HEK293 (cell line): ENCODE data around the gene DNAJC11.

ENCODE experiments used
- GLIS2 ChIP-seq: fragments of 450-650 bp; formaldehyde crosslinking; IDR thresholded peaks from 2 replicates; pipeline ENCODE4 v1.5.1; 2016; ENCODE audit warnings: missing biosample characterization, missing genetic modification characterization
- PBX3 ChIP-seq: sonication (generic); formaldehyde crosslinking; IDR thresholded peaks from 2 replicates; pipeline ENCODE4 v1.8.1; 2022; ENCODE audit warnings: mild to moderate bottlenecking, moderate library complexity, missing genetic modification reagents
- RBAK ChIP-seq: fragments of 450-650 bp; formaldehyde crosslinking; IDR thresholded peaks from 2 replicates; pipeline ENCODE4 v1.5.1; 2016; ENCODE audit warnings: missing biosample characterization, missing genetic modification characterization
- REST ChIP-seq: fragments of 450-650 bp; formaldehyde crosslinking; IDR thresholded peaks from 2 replicates; pipeline ENCODE4 v1.5.1; 2016; ENCODE audit warnings: missing biosample characterization, missing genetic modification characterization
- ZNF324 ChIP-seq: fragments of 450-650 bp; formaldehyde crosslinking; IDR thresholded peaks from 2 replicates; pipeline ENCODE4 v1.5.1; 2016; ENCODE audit warnings: missing biosample characterization, missing genetic modification characterization
- ZNF398 ChIP-seq: fragments of 450-650 bp; formaldehyde crosslinking; IDR thresholded peaks from 2 replicates; pipeline ENCODE4 v1.5.1; 2017; ENCODE audit warnings: missing biosample characterization, missing genetic modification characterization
- ZNF513 ChIP-seq: fragments of 450-650 bp; IDR thresholded peaks from 2 replicates; pipeline ENCODE4 v1.5.1; 2018; ENCODE audit warnings: missing biosample characterization, missing genetic modification characterization
- ZNF560 ChIP-seq: fragments of 450-650 bp; formaldehyde crosslinking; IDR thresholded peaks from 2 replicates; pipeline ENCODE4 v1.5.1; 2017; ENCODE audit warnings: missing biosample characterization, missing genetic modification characterization, borderline replicate concordance
- ZNF629 ChIP-seq: fragments of 450-650 bp; formaldehyde crosslinking; IDR thresholded peaks from 2 replicates; pipeline ENCODE4 v1.5.1; 2017; ENCODE audit warnings: missing biosample characterization, missing genetic modification characterization
- TF ChIP-seq, protein P1 (sequence below): fragments of 450-650 bp; formaldehyde crosslinking; IDR thresholded peaks from 2 replicates; pipeline ENCODE4 v1.5.1; 2016; ENCODE audit warnings: missing biosample characterization, missing genetic modification characterization
- TF ChIP-seq, protein P2 (sequence below): fragments of 450-650 bp; formaldehyde crosslinking; IDR thresholded peaks from 2 replicates; pipeline ENCODE4 v1.5.1; 2016; ENCODE audit warnings: missing biosample characterization, missing genetic modification characterization, low read depth
- TF ChIP-seq, protein P3 (sequence below): fragments of 450-650 bp; formaldehyde crosslinking; IDR thresholded peaks from 2 replicates; pipeline ENCODE4 v1.5.1; 2016; ENCODE audit warnings: missing biosample characterization, missing genetic modification characterization

DNA sequence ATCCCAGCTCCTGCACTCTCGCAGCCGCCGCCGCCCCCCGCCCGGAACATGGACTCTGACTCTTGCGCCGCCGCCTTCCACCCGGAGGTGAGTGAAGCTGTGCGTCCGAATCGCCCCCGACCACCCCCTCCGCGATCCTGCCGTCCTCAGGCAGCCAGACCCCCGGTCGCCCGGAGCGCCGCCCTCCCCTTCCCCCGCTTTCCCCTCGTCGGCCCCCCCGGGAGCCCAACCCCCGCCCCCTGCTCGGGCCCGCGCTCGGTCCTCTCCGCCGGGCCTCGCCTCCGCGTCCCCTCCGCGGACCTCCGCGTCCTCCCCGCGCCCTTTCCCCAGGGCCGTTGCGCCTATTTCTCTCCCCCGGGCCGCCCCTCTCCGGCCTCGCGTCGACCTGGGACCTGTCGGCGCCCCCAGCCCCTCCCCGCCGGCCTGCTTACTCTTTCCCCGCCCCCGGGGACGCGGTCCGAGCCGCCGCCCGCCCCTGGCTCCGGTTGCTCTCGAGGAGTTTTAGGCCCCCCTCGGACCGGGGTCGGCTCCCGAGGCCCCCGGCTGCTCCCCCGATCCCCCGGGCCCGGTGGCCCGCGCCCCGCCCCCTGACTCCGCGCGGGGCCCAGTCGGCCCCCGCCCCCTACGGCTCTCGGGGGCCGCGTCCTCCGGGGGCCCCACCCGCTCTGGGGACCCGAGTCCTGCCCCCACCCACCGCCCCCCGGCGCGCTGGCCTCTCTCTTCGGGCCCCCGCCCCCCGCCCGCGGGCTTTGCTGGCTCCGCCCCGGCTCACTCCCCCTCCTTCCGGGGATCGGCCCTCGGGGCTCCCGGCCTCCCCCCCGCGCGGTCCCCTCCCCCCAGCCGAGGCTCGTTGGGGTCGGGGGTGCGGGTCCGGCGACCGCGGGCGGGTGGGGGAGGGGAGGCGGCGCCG lies 87.3 kb downstream of the DNAJC11 start:
- no peak for TF ChIP-seq RBAK
- no peak for TF ChIP-seq ZNF324
- TF ChIP-seq, protein P1, sequence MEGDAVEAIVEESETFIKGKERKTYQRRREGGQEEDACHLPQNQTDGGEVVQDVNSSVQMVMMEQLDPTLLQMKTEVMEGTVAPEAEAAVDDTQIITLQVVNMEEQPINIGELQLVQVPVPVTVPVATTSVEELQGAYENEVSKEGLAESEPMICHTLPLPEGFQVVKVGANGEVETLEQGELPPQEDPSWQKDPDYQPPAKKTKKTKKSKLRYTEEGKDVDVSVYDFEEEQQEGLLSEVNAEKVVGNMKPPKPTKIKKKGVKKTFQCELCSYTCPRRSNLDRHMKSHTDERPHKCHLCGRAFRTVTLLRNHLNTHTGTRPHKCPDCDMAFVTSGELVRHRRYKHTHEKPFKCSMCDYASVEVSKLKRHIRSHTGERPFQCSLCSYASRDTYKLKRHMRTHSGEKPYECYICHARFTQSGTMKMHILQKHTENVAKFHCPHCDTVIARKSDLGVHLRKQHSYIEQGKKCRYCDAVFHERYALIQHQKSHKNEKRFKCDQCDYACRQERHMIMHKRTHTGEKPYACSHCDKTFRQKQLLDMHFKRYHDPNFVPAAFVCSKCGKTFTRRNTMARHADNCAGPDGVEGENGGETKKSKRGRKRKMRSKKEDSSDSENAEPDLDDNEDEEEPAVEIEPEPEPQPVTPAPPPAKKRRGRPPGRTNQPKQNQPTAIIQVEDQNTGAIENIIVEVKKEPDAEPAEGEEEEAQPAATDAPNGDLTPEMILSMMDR (tag by site-specific recombination), result no peak
- no peak for TF ChIP-seq REST (tag by site-specific recombination)
- TF ChIP-seq ZNF560 (tag by site-specific recombination), result no peak
- TF ChIP-seq, protein P2, sequence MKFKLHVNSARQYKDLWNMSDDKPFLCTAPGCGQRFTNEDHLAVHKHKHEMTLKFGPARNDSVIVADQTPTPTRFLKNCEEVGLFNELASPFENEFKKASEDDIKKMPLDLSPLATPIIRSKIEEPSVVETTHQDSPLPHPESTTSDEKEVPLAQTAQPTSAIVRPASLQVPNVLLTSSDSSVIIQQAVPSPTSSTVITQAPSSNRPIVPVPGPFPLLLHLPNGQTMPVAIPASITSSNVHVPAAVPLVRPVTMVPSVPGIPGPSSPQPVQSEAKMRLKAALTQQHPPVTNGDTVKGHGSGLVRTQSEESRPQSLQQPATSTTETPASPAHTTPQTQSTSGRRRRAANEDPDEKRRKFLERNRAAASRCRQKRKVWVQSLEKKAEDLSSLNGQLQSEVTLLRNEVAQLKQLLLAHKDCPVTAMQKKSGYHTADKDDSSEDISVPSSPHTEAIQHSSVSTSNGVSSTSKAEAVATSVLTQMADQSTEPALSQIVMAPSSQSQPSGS (tag by site-specific recombination), result no peak
- no peak; the same call in 1 of the 2 replicates for TF ChIP-seq ZNF398 (tag by site-specific recombination)
- no peak for TF ChIP-seq PBX3
- TF ChIP-seq GLIS2 (tag by site-specific recombination), result peak; percentile 43; the same call in 1 of the 2 replicates
- TF ChIP-seq ZNF629 (tag by site-specific recombination), result no peak
- no peak for TF ChIP-seq ZNF513 (tag by site-specific recombination)
- TF ChIP-seq, protein P3, sequence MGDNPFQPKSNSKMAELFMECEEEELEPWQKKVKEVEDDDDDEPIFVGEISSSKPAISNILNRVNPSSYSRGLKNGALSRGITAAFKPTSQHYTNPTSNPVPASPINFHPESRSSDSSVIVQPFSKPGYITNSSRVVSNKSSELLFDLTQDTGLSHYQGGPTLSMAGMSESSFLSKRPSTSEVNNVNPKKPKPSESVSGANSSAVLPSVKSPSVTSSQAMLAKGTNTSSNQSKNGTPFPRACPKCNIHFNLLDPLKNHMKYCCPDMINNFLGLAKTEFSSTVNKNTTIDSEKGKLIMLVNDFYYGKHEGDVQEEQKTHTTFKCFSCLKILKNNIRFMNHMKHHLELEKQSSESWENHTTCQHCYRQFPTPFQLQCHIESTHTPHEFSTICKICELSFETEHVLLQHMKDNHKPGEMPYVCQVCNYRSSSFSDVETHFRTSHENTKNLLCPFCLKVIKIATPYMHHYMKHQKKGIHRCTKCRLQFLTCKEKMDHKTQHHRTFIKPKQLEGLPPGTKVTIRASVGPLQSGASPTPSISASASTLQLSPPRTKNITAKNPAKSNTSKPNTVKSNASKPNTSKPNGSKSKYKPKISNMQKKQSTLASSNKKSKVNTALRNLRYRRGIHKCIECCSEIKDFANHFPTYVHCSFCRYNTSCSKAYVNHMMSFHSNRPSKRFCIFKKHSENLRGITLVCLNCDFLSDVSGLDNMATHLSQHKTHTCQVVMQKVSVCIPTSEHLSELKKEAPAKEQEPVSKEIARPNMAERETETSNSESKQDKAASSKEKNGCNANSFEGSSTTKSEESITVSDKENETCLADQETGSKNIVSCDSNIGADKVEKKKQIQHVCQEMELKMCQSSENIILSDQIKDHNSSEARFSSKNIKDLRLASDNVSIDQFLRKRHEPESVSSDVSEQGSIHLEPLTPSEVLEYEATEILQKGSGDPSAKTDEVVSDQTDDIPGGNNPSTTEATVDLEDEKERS (tag by site-specific recombination), result no peak
